Fibroblast of lung (primary cell): ENCODE data around the gene WDR5B. TPM values are rescaled to one million over a fixed set of nuclear protein-coding genes. Genes with fewer than 3 reads are reported as not detected.

Source experiments
- DNase-seq, 2 donors: peaks; one replicate each; pipeline versions ENCODE4 v3.0.0 to v3.0.0-alpha.2; 2010; ENCODE audit warnings: low read depth in 2 of 2
- H2AFZ ChIP-seq: 2 replicates; pipeline ENCODE4 v1.5.1; 2012; ENCODE audit warnings: low read length, control low read depth, inconsistent platforms
- H3K27ac ChIP-seq: 2 replicates; pipeline ENCODE4 v1.5.1; 2011; ENCODE audit warnings: low read length, control low read depth; ENCODE audit not compliant: insufficient read depth
- H3K27me3 ChIP-seq: 2 replicates; pipeline ENCODE4 v1.5.1; 2011; ENCODE audit warnings: mild to moderate bottlenecking, low read length; ENCODE audit not compliant: control insufficient read depth, insufficient read depth
- H3K36me3 ChIP-seq: 2 replicates; pipeline ENCODE4 v1.5.1; 2011; ENCODE audit warnings: low read length; ENCODE audit not compliant: control insufficient read depth, insufficient read depth
- H3K4me1 ChIP-seq: 2 replicates; pipeline ENCODE4 v1.5.1; 2011; ENCODE audit warnings: low read length; ENCODE audit not compliant: control insufficient read depth, insufficient read depth; ENCODE audit errors: extremely low read depth
- H3K4me2 ChIP-seq: 2 replicates; pipeline ENCODE4 v1.5.1; 2011; ENCODE audit warnings: low read length, control low read depth; ENCODE audit not compliant: insufficient read depth; ENCODE audit errors: extremely low read depth
- H3K4me3 ChIP-seq, 4 experiments: fragments of 200-600 bp in 1 of 4; sonication (generic) in 1 of 4; replicated peaks in 1 of 4; 2 replicates each; pipeline ENCODE4 v1.5.1; 2011 to 2016; ENCODE audit warnings: low read length in 4 of 4, low read depth in 3 of 4, mild to moderate bottlenecking in 3 of 4, control low read depth in 2 of 4, inconsistent platforms in 1 of 4, mixed read lengths in 1 of 4; ENCODE audit not compliant: insufficient read depth in 1 of 4; ENCODE audit errors: control extremely low read depth in 1 of 4
- H3K79me2 ChIP-seq: 2 replicates; pipeline ENCODE4 v1.5.1; 2012; ENCODE audit warnings: mild to moderate bottlenecking, low read length, inconsistent platforms; ENCODE audit not compliant: control insufficient read depth, insufficient read depth
- H3K9ac ChIP-seq: 2 replicates; pipeline ENCODE4 v1.5.1; 2011; ENCODE audit warnings: mild to moderate bottlenecking, low read length, control low read depth; ENCODE audit not compliant: insufficient read depth
- H3K9me3 ChIP-seq: 2 replicates; pipeline ENCODE4 v1.5.1; 2012; ENCODE audit warnings: low read depth, low read length; ENCODE audit not compliant: control insufficient read depth, insufficient read depth
- H4K20me1 ChIP-seq: 2 replicates; pipeline ENCODE4 v1.5.1; 2011; ENCODE audit warnings: low read length; ENCODE audit not compliant: control insufficient read depth, insufficient read depth; ENCODE audit errors: extremely low read depth
- CTCF ChIP-seq, 2 donors: IDR thresholded peaks in 1 of 2; conservative IDR thresholded peaks in 1 of 2; 1 replicate in 1 of 2; 2 replicates in 1 of 2; pipeline ENCODE4 v1.5.1; 2011 to 2012; ENCODE audit warnings: low read length in 2 of 2, control low read depth in 1 of 2, inconsistent platforms in 1 of 2, low read depth in 1 of 2, mild to moderate bottlenecking in 1 of 2
- EZH2 ChIP-seq: IDR thresholded peaks from 2 replicates; pipeline ENCODE4 v1.5.1; 2012; ENCODE audit warnings: low read length, control low read depth, mild to moderate bottlenecking; ENCODE audit errors: missing control alignments
- polyA plus RNA-seq, 2 donors: library from polyadenylated mRNA; depleted of rRNA in 1 of 2; stranded (reverse) in 1 of 2; unstranded in 1 of 2; fragments of >200 nt; gene quantifications; 2 replicates each; pipeline ENCODE4 v1.2.1, GENCODE V29; 2011 to 2012; ENCODE audit warnings: missing spikeins in 1 of 2
- total RNA-seq: library from RNA; depleted of rRNA; stranded (reverse); fragments of >200 nt; gene quantifications from 2 replicates; pipeline ENCODE4 v1.2.1, GENCODE V29; 2014

Gene WDR5B
- total and polyA plus RNA-seq, 2 donors (not counting 1 experiment from before 2014, with no cell fraction given) = 6.6 to 7.2 TPM

DNA sequence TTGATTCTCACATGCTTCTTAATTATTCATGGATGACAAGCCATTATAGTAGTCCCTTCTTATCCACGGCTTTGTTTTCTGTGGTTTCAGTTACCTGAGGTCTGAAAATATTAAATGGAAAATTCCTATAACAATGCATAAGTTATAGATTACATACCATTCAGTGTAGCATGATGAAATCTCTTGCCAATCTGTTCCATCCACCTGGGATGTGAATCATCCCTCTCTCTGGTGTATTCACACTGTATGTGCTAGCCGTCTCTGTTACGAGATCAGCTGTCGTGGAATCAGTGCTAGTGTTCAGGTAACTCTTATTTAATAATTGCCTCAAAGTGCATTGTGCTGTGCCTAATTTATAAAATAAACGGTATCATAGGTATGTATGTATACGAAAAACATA lies 5.2 kb downstream of the WDR5B start:
- no peak overlapping the region for H2AFZ ChIP-seq
- H3K36me3 ChIP-seq = no peaks in the 10 kb centered on the region
- H3K9me3 ChIP-seq = no peaks in the 10 kb centered on the region
- TF ChIP-seq CTCF (conservative IDR thresholded peaks at IDR 0.05 in 1 of 2, IDR thresholded peaks at IDR 0.05 in 1 of 2; ENCODE audit: low read depth in 1 of 2, low read length in 2 of 2) (no peak), EZH2 (no peak)
- H3K4me2 ChIP-seq = no peak overlapping the region
- no peak overlapping the region for H3K9ac ChIP-seq
- H3K27ac ChIP-seq = no peak overlapping the region
- peaks cover 15% of the 10 kb centered on the region for H3K79me2 ChIP-seq
- peaks cover 3% of the 10 kb centered on the region for H3K4me1 ChIP-seq
- no peaks in the 10 kb centered on the region for H4K20me1 ChIP-seq
- DNase-seq = no peak
- H3K27me3 ChIP-seq = no peaks in the 10 kb centered on the region
- H3K4me3 ChIP-seq = no peak overlapping the region

DNA sequence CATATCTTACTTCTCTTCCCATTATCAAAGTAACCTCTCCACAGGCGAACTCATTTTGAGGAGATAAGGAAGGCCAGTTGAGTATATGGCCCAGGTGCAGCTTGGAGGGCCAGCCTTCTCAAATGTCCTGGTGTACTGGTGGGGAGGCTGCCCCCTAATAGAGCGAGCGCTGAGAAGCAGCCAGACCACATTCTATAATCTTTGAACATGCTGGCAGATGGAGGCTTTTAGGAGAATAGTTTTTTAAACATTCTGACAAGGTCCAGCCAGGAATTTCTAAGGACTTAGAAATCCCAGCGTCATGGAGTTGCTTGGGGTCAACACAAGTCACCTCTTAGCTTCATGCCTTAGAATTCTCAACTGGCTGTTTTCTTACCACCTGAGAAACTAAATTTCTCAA lies 5.8 kb downstream of the WDR5B start:
- Histone ChIP-seq H4K20me1 (no peaks in the 10 kb centered on the region), H2AFZ (no peak overlapping the region), H3K27me3 (no peaks in the 10 kb centered on the region), H3K4me3 (no peak overlapping the region), H3K79me2 (peaks cover 11% of the 10 kb centered on the region), H3K36me3 (no peaks in the 10 kb centered on the region), H3K9ac (no peak overlapping the region), H3K4me1 (peaks cover 3% of the 10 kb centered on the region), H3K4me2 (no peak overlapping the region), H3K9me3 (no peaks in the 10 kb centered on the region), H3K27ac (no peak overlapping the region)
- TF ChIP-seq EZH2 = no peak
- TF ChIP-seq CTCF (conservative IDR thresholded peaks at IDR 0.05 in 1 of 2, IDR thresholded peaks at IDR 0.05 in 1 of 2; ENCODE audit: low read depth in 1 of 2, low read length in 2 of 2) = no peak
- DNase-seq = no peak

DNA sequence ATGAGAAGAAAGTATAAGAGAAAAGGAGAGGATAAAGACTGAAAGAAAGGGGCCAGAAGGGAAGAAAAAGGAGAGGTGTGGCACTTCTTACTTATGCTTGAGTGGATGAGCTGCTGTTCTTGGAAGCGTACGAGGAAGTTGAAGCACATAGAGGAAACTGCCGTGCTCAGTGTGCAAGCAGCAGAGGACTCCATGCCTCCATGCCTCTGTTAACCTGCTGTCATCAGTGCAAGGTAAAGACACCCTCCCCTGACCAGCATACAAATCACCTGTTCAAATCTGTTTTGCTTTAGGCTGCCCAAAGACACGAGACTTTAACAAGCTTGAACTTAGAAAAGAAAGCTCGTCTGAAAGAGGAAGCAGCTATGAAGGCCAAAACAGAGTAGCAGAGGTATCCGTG lies 6.4 kb downstream of the WDR5B start:
- Histone ChIP-seq H2AFZ (no peak overlapping the region), H4K20me1 (no peaks in the 10 kb centered on the region), H3K9ac (no peak overlapping the region), H3K9me3 (no peaks in the 10 kb centered on the region), H3K27me3 (no peaks in the 10 kb centered on the region), H3K36me3 (no peaks in the 10 kb centered on the region), H3K4me3 (no peak overlapping the region), H3K4me2 (no peak overlapping the region), H3K27ac (no peak overlapping the region), H3K79me2 (peaks cover 4% of the 10 kb centered on the region), H3K4me1 (no peaks in the 10 kb centered on the region)
- DNase-seq = no peak
- TF ChIP-seq CTCF (conservative IDR thresholded peaks at IDR 0.05 in 1 of 2, IDR thresholded peaks at IDR 0.05 in 1 of 2; ENCODE audit: low read depth in 1 of 2, low read length in 2 of 2) (no peak), EZH2 (no peak)
